LNCAP (cell line): ENCODE results near the gene CLPTM1L.

Experiments used
- CTCF ChIP-seq: fragments of 450-650 bp; IDR thresholded peaks from 2 replicates; pipeline ENCODE4 v1.5.1; 2017; ENCODE audit warnings: mild to moderate bottlenecking

CLPTM1L gene

GRCh38 chr5:1336749-1337488 is 8.0 kb downstream of the CLPTM1L start:
- no peak for TF ChIP-seq CTCF

GRCh38 chr5:1336106-1336561 is 8.8 kb downstream of the CLPTM1L start:
- TF ChIP-seq CTCF: no peak

GRCh38 chr5:1335540-1336095 is 9.3 kb downstream of the CLPTM1L start:
- no peak for TF ChIP-seq CTCF

- no peak for TF ChIP-seq CTCF
Measured at GRCh38 chr5:1334831-1335539, 9.9 kb downstream of the CLPTM1L start.

GRCh38 chr5:1333986-1334385 is 10.9 kb downstream of the CLPTM1L start:
- TF ChIP-seq CTCF: no peak

- TF ChIP-seq CTCF: no peak
Measured at GRCh38 chr5:1332461-1333001, 12.4 kb downstream of the CLPTM1L start.

- no peak for TF ChIP-seq CTCF
Measured at GRCh38 chr5:1331861-1332405, 13.0 kb downstream of the CLPTM1L start.
